Jurkat, Clone E6-1 (cell line): ENCODE measurements around the gene LRRC8D.
A peak's percentile ranks its signal among the peaks of the same experiment; 100 is the strongest.

Experiments
- DNase-seq: peaks from one replicate; pipeline ENCODE4 v3.0.0-alpha.2; 2011; ENCODE audit warnings: low read depth, low spot score
- H3K4me3 ChIP-seq: 2 replicates; pipeline ENCODE4 v1.5.1; 2011; ENCODE audit warnings: mild to moderate bottlenecking, low read length, control low read depth, moderate library complexity

Gene LRRC8D

GRCh38 chr1:89946532-89946931 lies 125.7 kb downstream of the LRRC8D start:
- H3K4me3 ChIP-seq = no peak overlapping the region
- no peak for DNase-seq

GRCh38 chr1:89948722-89949345 lies 128.0 kb downstream of the LRRC8D start:
- H3K4me3 ChIP-seq = no peak overlapping the region
- no peak for DNase-seq

- DNase-seq = no peak
- no peak overlapping the region for H3K4me3 ChIP-seq
Observed at GRCh38 chr1:89949991-89950624, 129.3 kb downstream of the LRRC8D start.

GRCh38 chr1:89950703-89951102 lies 129.9 kb downstream of the LRRC8D start:
- H3K4me3 ChIP-seq = no peak overlapping the region
- DNase-seq = no peak

GRCh38 chr1:89951766-89952604 lies 131.2 kb downstream of the LRRC8D start:
- DNase-seq = no peak
- no peak overlapping the region for H3K4me3 ChIP-seq

GRCh38 chr1:89952605-89953130 lies 131.8 kb downstream of the LRRC8D start:
- DNase-seq = no peak
- H3K4me3 ChIP-seq = no peak overlapping the region

- DNase-seq = peak; percentile 70
- no peak overlapping the region for H3K4me3 ChIP-seq
Observed at GRCh38 chr1:89953131-89953626, 132.3 kb downstream of the LRRC8D start.

GRCh38 chr1:89953929-89954328 lies 133.1 kb downstream of the LRRC8D start:
- peak; percentile 66 for DNase-seq
- H3K4me3 ChIP-seq = no peak overlapping the region

- H3K4me3 ChIP-seq = no peak overlapping the region
- no peak for DNase-seq
Observed at GRCh38 chr1:89954401-89954800, 133.6 kb downstream of the LRRC8D start.

- no peak for DNase-seq
- no peak overlapping the region for H3K4me3 ChIP-seq
Observed at GRCh38 chr1:89955311-89956205, 134.7 kb downstream of the LRRC8D start.

GRCh38 chr1:89957107-89957506 lies 136.3 kb downstream of the LRRC8D start:
- peak; percentile 96 for DNase-seq
- H3K4me3 ChIP-seq = peak overlapping the region; percentile 39

- no peak for DNase-seq
- no peak overlapping the region for H3K4me3 ChIP-seq
Observed at GRCh38 chr1:89958851-89959654, 138.2 kb downstream of the LRRC8D start.

- no peak for DNase-seq
- no peak overlapping the region for H3K4me3 ChIP-seq
Observed at GRCh38 chr1:89959719-89960118, 138.9 kb downstream of the LRRC8D start.

- DNase-seq = no peak
- no peak overlapping the region for H3K4me3 ChIP-seq
Observed at GRCh38 chr1:89962024-89962741, 141.4 kb downstream of the LRRC8D start.

- DNase-seq = no peak
- no peak overlapping the region for H3K4me3 ChIP-seq
Observed at GRCh38 chr1:89962742-89963075, 141.9 kb downstream of the LRRC8D start.

GRCh38 chr1:89965193-89965768 lies 144.4 kb downstream of the LRRC8D start:
- DNase-seq = no peak

GRCh38 chr1:89966656-89967055 lies 145.8 kb downstream of the LRRC8D start:
- H3K4me3 ChIP-seq = no peak overlapping the region
- DNase-seq = no peak

More at GRCh38 chr1:89965193-89965768, 144.4 kb downstream of the LRRC8D start:
- no peak overlapping the region for H3K4me3 ChIP-seq
